H1 (cell line): ENCODE data around the gene TPBGL. TPM values are rescaled to one million over a fixed set of nuclear protein-coding genes. Genes with fewer than 3 reads are reported as not detected.

Experiments used
- CTCF ChIA-PET: fragments of 300-600 bp; sonication (Branson Sonifier 250); formaldehyde crosslinking; loops from one replicate; lab custom pipeline; 2021; ENCODE audit not compliant: partially characterized antibody; lab: Charles Lee
- POLR2A ChIA-PET: fragments of 300-600 bp; sonication (Branson Sonifier 250); formaldehyde crosslinking; loops from one replicate; lab custom pipeline; 2021; ENCODE audit warnings: inconsistent platforms; ENCODE audit not compliant: partially characterized antibody; lab: Charles Lee
- DNase-seq, 2 experiments: peaks; one replicate each; pipeline versions ENCODE4 v3.0.0 to v3.0.0-alpha.2; 2010 to 2022; ENCODE audit warnings: low spot score in 2 of 2, low read depth in 1 of 2, mixed read lengths in 1 of 2
- FAIRE-seq: peaks from 2 replicates; lab custom pipeline; 2011; peaks lifted over from hg19 to GRCh38; lab: Jason Lieb, UNC
- H2AFZ ChIP-seq: 2 replicates; pipeline ENCODE4 v1.8.1; 2012; ENCODE audit warnings: low read length, inconsistent platforms
- H2AK5ac ChIP-seq: 2 replicates; pipeline ENCODE4 v1.6.1; 2013; ENCODE audit warnings: low read depth, low read length
- H2BK120ac ChIP-seq: replicated peaks from 2 replicates; pipeline ENCODE3; 2013; ENCODE audit warnings: low read depth, low read length, inconsistent platforms
- H2BK12ac ChIP-seq: 2 replicates; pipeline ENCODE4 v1.6.1; 2013; ENCODE audit warnings: low read depth, low read length
- H2BK15ac ChIP-seq: 2 replicates; pipeline ENCODE4 v1.6.1; 2013; ENCODE audit warnings: low read length
- H2BK20ac ChIP-seq: 2 replicates; pipeline ENCODE4 v1.6.1; 2013; ENCODE audit warnings: low read length
- H2BK5ac ChIP-seq: 2 replicates; pipeline ENCODE4 v1.6.1; 2013; ENCODE audit warnings: low read depth, low read length
- H3K14ac ChIP-seq: 2 replicates; pipeline ENCODE4 v1.6.1; 2013; ENCODE audit warnings: inconsistent platforms; ENCODE audit not compliant: insufficient read length
- H3K18ac ChIP-seq: 2 replicates; pipeline ENCODE4 v1.6.1; 2013; ENCODE audit warnings: low read length; ENCODE audit errors: extremely low read depth
- H3K23ac ChIP-seq: 2 replicates; pipeline ENCODE4 v1.6.1; 2013; ENCODE audit warnings: inconsistent platforms; ENCODE audit not compliant: insufficient read length
- H3K23me2 ChIP-seq: 2 replicates; pipeline ENCODE4 v1.6.1; 2013; ENCODE audit warnings: low read depth, low read length
- H3K27ac ChIP-seq: 2 replicates; pipeline ENCODE4 v1.6.1; 2011; ENCODE audit warnings: low read depth, low read length, inconsistent platforms
- H3K27me3 ChIP-seq, 4 experiments: replicated peaks in 1 of 4; 1 replicate in 1 of 4; 2 replicates in 3 of 4; pipeline versions ENCODE4 v1.6.1 to v1.8.1; 2011 to 2013; ENCODE audit warnings: low read length in 3 of 4, mild to moderate bottlenecking in 3 of 4, inconsistent platforms in 2 of 4, mixed read lengths in 2 of 4, moderate library complexity in 1 of 4; ENCODE audit not compliant: control insufficient read depth in 3 of 4, insufficient read depth in 3 of 4; ENCODE audit errors: extremely low read depth in 1 of 4
- H3K36me3 ChIP-seq, 4 experiments: 2 replicates each; pipeline versions ENCODE4 v1.6.1 to v1.8.1; 2011 to 2013; ENCODE audit warnings: mild to moderate bottlenecking in 4 of 4, low read length in 3 of 4, moderate library complexity in 2 of 4, control low read depth in 1 of 4, inconsistent platforms in 1 of 4; ENCODE audit not compliant: insufficient read depth in 4 of 4, control insufficient read depth in 2 of 4
- H3K4ac ChIP-seq: replicated peaks from 2 replicates; pipeline ENCODE3; 2013; ENCODE audit warnings: low read length, low read depth, mixed read lengths, inconsistent platforms; ENCODE audit not compliant: insufficient read length
- H3K4me1 ChIP-seq, 4 experiments: replicated peaks in 1 of 4; 1 replicate in 1 of 4; 2 replicates in 3 of 4; pipeline versions ENCODE4 v1.6.1 to v1.8.1; 2011 to 2013; ENCODE audit warnings: low read length in 3 of 4, inconsistent platforms in 2 of 4, mixed read lengths in 1 of 4; ENCODE audit not compliant: insufficient read depth in 4 of 4, control insufficient read depth in 3 of 4
- H3K4me2 ChIP-seq, 2 experiments: 2 replicates each; pipeline versions ENCODE4 v1.6.1 to v1.8.1; 2011 to 2013; ENCODE audit warnings: low read depth in 2 of 2, low read length in 2 of 2, control low read depth in 1 of 2, inconsistent platforms in 1 of 2, mild to moderate bottlenecking in 1 of 2; ENCODE audit not compliant: insufficient read depth in 1 of 2
- H3K4me3 ChIP-seq, 4 experiments: fragments of 200-600, 300-600 bp in 1 of 4; sonication (generic), shearing (Covaris generic), sonication (Bioruptor Twin) in 1 of 4; 2 replicates each; pipeline versions ENCODE4 v1.5.1 to v1.8.1; 2011 to 2016; ENCODE audit warnings: low read length in 4 of 4, low read depth in 3 of 4, control low read depth in 2 of 4, inconsistent platforms in 2 of 4, mild to moderate bottlenecking in 2 of 4, mixed read lengths in 1 of 4, moderate library complexity in 1 of 4; ENCODE audit not compliant: insufficient read depth in 2 of 4; ENCODE audit errors: extremely low read depth in 1 of 4
- H3K56ac ChIP-seq: replicated peaks from 2 replicates; pipeline ENCODE3; 2013; ENCODE audit warnings: low read depth, mild to moderate bottlenecking, mixed read lengths, low read length, inconsistent platforms; ENCODE audit not compliant: insufficient read length
- H3K79me1 ChIP-seq: 2 replicates; pipeline ENCODE4 v1.6.1; 2013; ENCODE audit warnings: low read depth, low read length, control low read depth
- H3K79me2 ChIP-seq, 2 experiments: 2 replicates each; pipeline versions ENCODE4 v1.6.1 to v1.8.1; 2012 to 2013; ENCODE audit warnings: low read length in 2 of 2, mild to moderate bottlenecking in 2 of 2, inconsistent platforms in 1 of 2; ENCODE audit not compliant: insufficient read depth in 2 of 2, control insufficient read depth in 1 of 2
- H3K9ac ChIP-seq, 4 experiments: replicated peaks in 1 of 4; 1 replicate in 1 of 4; 2 replicates in 3 of 4; pipeline versions ENCODE4 v1.6.1 to v1.8.1; 2011 to 2013; ENCODE audit warnings: low read depth in 3 of 4, low read length in 3 of 4, control low read depth in 2 of 4, mild to moderate bottlenecking in 2 of 4, moderate library complexity in 2 of 4, inconsistent platforms in 1 of 4; ENCODE audit errors: extremely low read depth in 1 of 4
- H3K9me3 ChIP-seq, 2 experiments: 2 replicates each; pipeline versions ENCODE4 v1.6.1 to v1.8.1; 2012 to 2013; ENCODE audit warnings: mild to moderate bottlenecking in 2 of 2, moderate library complexity in 2 of 2, control low read depth in 1 of 2, inconsistent platforms in 1 of 2, low read depth in 1 of 2, low read length in 1 of 2, mixed read lengths in 1 of 2; ENCODE audit not compliant: insufficient read depth in 2 of 2
- H4K20me1 ChIP-seq, 2 experiments: replicated peaks in 1 of 2; 2 replicates each; pipeline versions ENCODE3 to v1.8.1; 2011 to 2013; ENCODE audit warnings: inconsistent platforms in 2 of 2, low read length in 2 of 2, mild to moderate bottlenecking in 1 of 2; ENCODE audit not compliant: insufficient read depth in 2 of 2, control insufficient read depth in 1 of 2
- H4K5ac ChIP-seq: 2 replicates; pipeline ENCODE4 v1.6.1; 2013; ENCODE audit warnings: low read length, low read depth, mixed read lengths, inconsistent platforms; ENCODE audit not compliant: insufficient read length
- H4K8ac ChIP-seq: 2 replicates; pipeline ENCODE4 v1.8.0; 2013; ENCODE audit warnings: mild to moderate bottlenecking, moderate library complexity, low read length, inconsistent platforms; ENCODE audit not compliant: insufficient read depth; ENCODE audit errors: extremely low read depth
- H4K91ac ChIP-seq: replicated peaks from 2 replicates; pipeline ENCODE3; 2013; ENCODE audit warnings: low read length, mixed read lengths, inconsistent platforms; ENCODE audit not compliant: insufficient read length
- ATF2 ChIP-seq: IDR thresholded peaks from 2 replicates; pipeline ENCODE4 v1.6.1; 2012; ENCODE audit warnings: low read length, inconsistent platforms
- ATF3 ChIP-seq: IDR thresholded peaks from 2 replicates; pipeline ENCODE4 v1.6.1; 2011; ENCODE audit warnings: low read depth, mild to moderate bottlenecking, low read length; ENCODE audit not compliant: insufficient read depth
- CHD2 ChIP-seq: IDR thresholded peaks from 2 replicates; pipeline ENCODE4 v1.6.1; 2012; ENCODE audit warnings: low read length, improper control_type of control experiment
- CREB1 ChIP-seq: IDR thresholded peaks from 2 replicates; pipeline ENCODE4 v1.6.1; 2012; ENCODE audit warnings: inconsistent platforms
- HDAC2 ChIP-seq, 2 experiments: fragments of 300-600 bp in 1 of 2; sonication (generic) in 1 of 2; IDR thresholded peaks; 2 replicates each; pipeline ENCODE4 v1.6.1; 2011 to 2012; ENCODE audit warnings: low read depth in 2 of 2, low read length in 2 of 2, mild to moderate bottlenecking in 2 of 2, moderate library complexity in 2 of 2, borderline replicate concordance in 1 of 2, inconsistent platforms in 1 of 2
- KDM1A ChIP-seq: fragments of 200-600, 300-600 bp; sonication (generic); IDR thresholded peaks from 2 replicates; pipeline ENCODE4 v1.7.1; 2016; ENCODE audit warnings: mild to moderate bottlenecking, low read length, borderline replicate concordance
- MAX ChIP-seq: IDR thresholded peaks from 2 replicates; pipeline ENCODE4 v1.6.1; 2012; ENCODE audit warnings: inconsistent platforms
- SIN3A ChIP-seq, 2 experiments: IDR thresholded peaks in 1 of 2; conservative IDR thresholded peaks in 1 of 2; 2 replicates each; pipeline ENCODE4 v1.6.1; 2011 to 2012; ENCODE audit warnings: low read length in 2 of 2, improper control_type of control experiment in 1 of 2, low read depth in 1 of 2, mild to moderate bottlenecking in 1 of 2
- SP1 ChIP-seq: IDR thresholded peaks from 2 replicates; pipeline ENCODE4 v1.6.1; 2011; ENCODE audit warnings: low read depth, low read length
- whole genome bisulfite sequencing, 2 experiments: shearing (Covaris generic) in 1 of 2; methylation state at CpG; one replicate each; pipeline versions ENCODE4 v1.1.6 to v1.1.7; 2013 to 2015; ENCODE audit warnings: low lambda C conversion rate in 2 of 2, mixed read lengths in 2 of 2, inconsistent platforms in 1 of 2, low coverage in 1 of 2, missing lambda C conversion rate in 1 of 2; ENCODE audit not compliant: insufficient replicate concordance in 2 of 2, insufficient coverage in 1 of 2, insufficient read length in 1 of 2; ENCODE audit errors: extremely low coverage in 1 of 2, missing lambda C conversion rate in 1 of 2; 5-methylcytosine and 5-hydroxymethylcytosine counted together
- polyA plus RNA-seq, 7 experiments: library from polyadenylated mRNA; depleted of rRNA in 3 of 7; stranded (reverse) in 5 of 7; unstranded in 2 of 7; fragments of >200 nt in 5 of 7; fragments of 200-250 nt in 2 of 7; gene quantifications; 1 replicate in 5 of 7; 2 replicates in 1 of 7; 4 replicates in 1 of 7; pipeline versions ENCODE4 v1.2.1 to v1.2.3, GENCODE V29; 2011 to 2013; ENCODE audit warnings: missing spikeins in 2 of 7, mixed read lengths in 2 of 7
- total RNA-seq: library from RNA; stranded (reverse); fragmentation: NEBNext Ultra II Directional; extraction: Animal tissue kit (Norgen Biotek cat#: 25700); gene quantifications from 2 replicates; pipeline ENCODE4 v1.2.1, GENCODE V29; 2021

The TPBGL gene
- total and polyA plus RNA-seq, 2 of the 8 experiments (the other 6 are each of a cell fraction or from before 2014, with no cell fraction given) = 0.26 to 0.37 TPM

- Histone ChIP-seq H3K4ac (no peak overlapping the region), H2AFZ (no peak overlapping the region), H3K79me1 (no peaks in the 10 kb centered on the region), H3K36me3 (no peaks in the 10 kb centered on the region), H3K9me3 (no peaks in the 10 kb centered on the region), H3K56ac (no peak overlapping the region), H4K8ac (no peak overlapping the region), H4K5ac (no peak overlapping the region), H3K23me2 (no peaks in the 10 kb centered on the region; the same call in 1 of the 2 replicates), H2BK5ac (no peak overlapping the region), H3K27me3 (no peaks in the 10 kb centered on the region; a peak in 1 of 7 replicates), H3K4me1 (no peaks in the 10 kb centered on the region), H4K91ac (no peak overlapping the region), H4K20me1 (peaks cover 0 to 1% of the 10 kb centered on the region in 2 experiments), H3K4me3 (no peak overlapping the region), H2BK120ac (no peak overlapping the region), H2AK5ac (no peak overlapping the region), H2BK15ac (no peak overlapping the region), H3K9ac (no peak overlapping the region), H3K4me2 (no peak overlapping the region), H2BK20ac (no peak overlapping the region), H3K14ac (no peak overlapping the region), H2BK12ac (no peak overlapping the region), H3K27ac (no peak overlapping the region), H3K23ac (no peak overlapping the region), H3K79me2 (no peaks in the 10 kb centered on the region), H3K18ac (no peak overlapping the region)
- DNase-seq = no peak
- POLR2A ChIA-PET = interaction anchor here (0.5 kb wide), 1 partner anchor 542 kb away, joined by 3 read pairs; no protein-coding TSS in a partner anchor
- 81% methylated on average over 5 of the region's 5 CpGs; no CpG with 5 or more reads in 1 of the 2 experiments for WGBS, 2 experiments
- no peak for FAIRE-seq
- CTCF ChIA-PET = interaction anchor here (1.0 to 45.7 kb wide), 9 partner anchors 8 to 234 kb away, joined by 3 to 825 read pairs (median 4); partner anchors contain the start of genes SLCO2B1 and TPBGL
- TF ChIP-seq MAX (no peak), ATF3 (no peak), ATF2 (no peak), SP1 (no peak), CREB1 (no peak), SIN3A (conservative IDR thresholded peaks at IDR 0.05 in 1 of 2, IDR thresholded peaks at IDR 0.05 in 1 of 2; ENCODE audit: low read depth in 1 of 2, low read length in 2 of 2) (no peak), HDAC2 (IDR thresholded peaks at IDR 0.05; ENCODE audit: borderline replicate concordance in 1 of 2, low read depth in 2 of 2, low read length in 2 of 2) (no peak), KDM1A (no peak), CHD2 (no peak)
Measured at GRCh38 chr11:75212411-75212810, 28.2 kb upstream of the TPBGL start.
